Mucosa of stomach (tissue), 1 donor: Measurements from ENCODE around the gene PYY.
"Not testable (repeated sequence)": the region's sequence is repeated elsewhere in the genome, so short reads cannot be mapped to it uniquely, and the experiment has no call there.

ENCODE experiments used
- H3K27me3 ChIP-seq: one replicate; pipeline ENCODE4 v1.7.0; 2013; ENCODE audit warnings: mild to moderate bottlenecking, low read length; ENCODE audit not compliant: control insufficient read depth, insufficient read depth
- H3K36me3 ChIP-seq: one replicate; pipeline ENCODE4 v1.7.0; 2013; ENCODE audit warnings: low read length; ENCODE audit not compliant: control insufficient read depth, insufficient read depth
- H3K4me1 ChIP-seq: one replicate; pipeline ENCODE4 v1.7.0; 2013; ENCODE audit warnings: mild to moderate bottlenecking, low read length; ENCODE audit not compliant: control insufficient read depth, insufficient read depth
- H3K4me3 ChIP-seq: one replicate; pipeline ENCODE4 v1.7.0; 2013; ENCODE audit warnings: low read length
- H3K9ac ChIP-seq: one replicate; pipeline ENCODE4 v1.7.0; 2013; ENCODE audit warnings: mild to moderate bottlenecking, low read length, moderate library complexity
- H3K9me3 ChIP-seq: one replicate; pipeline ENCODE4 v1.7.0; 2013; ENCODE audit warnings: mild to moderate bottlenecking, low read length, moderate library complexity; ENCODE audit not compliant: control insufficient read depth
- donor health status: Pancreatic carcinoma.

The PYY gene

GRCh38 chr17:43953746-43954145 lies at the start of gene PYY:
TSS of gene PYY (minus strand) at chr17:43953940. CDS start at chr17:43953483, 457 bp downstream.
- Histone ChIP-seq H3K4me1 (peaks cover 10% of the 10 kb centered on the region), H3K9ac (no peak within 1 kb of the TSS), H3K27me3 (peaks cover 60% of the 10 kb centered on the region), H3K4me3 (no peak within 1 kb of the TSS), H3K36me3 (no peaks in the 10 kb centered on the region), H3K9me3 (no peaks in the 10 kb centered on the region)

- Histone ChIP-seq H3K9ac (no peak overlapping the region), H3K4me1 (peaks cover 31% of the 10 kb centered on the region), H3K36me3 (no peaks in the 10 kb centered on the region), H3K9me3 (no peaks in the 10 kb centered on the region), H3K4me3 (no peak overlapping the region), H3K27me3 (peaks cover 39% of the 10 kb centered on the region)
These were observed 48.6 kb upstream of the PYY start for GRCh38 chr17:44002141-44002848.

GRCh38 chr17:44001461-44001920 lies 47.8 kb upstream of the PYY start:
- H3K9me3 ChIP-seq: no peaks in the 10 kb centered on the region
- H3K27me3 ChIP-seq: peaks cover 40% of the 10 kb centered on the region
- H3K9ac ChIP-seq: no peak overlapping the region
- peaks cover 23% of the 10 kb centered on the region for H3K4me1 ChIP-seq
- no peaks in the 10 kb centered on the region for H3K36me3 ChIP-seq
- H3K4me3 ChIP-seq: no peak overlapping the region

- Histone ChIP-seq H3K4me1 (peaks cover 18% of the 10 kb centered on the region), H3K9ac (no peak overlapping the region), H3K4me3 (no peak overlapping the region), H3K27me3 (peaks cover 41% of the 10 kb centered on the region), H3K9me3 (no peaks in the 10 kb centered on the region), H3K36me3 (no peaks in the 10 kb centered on the region)
These were observed 47.2 kb upstream of the PYY start for GRCh38 chr17:44000871-44001460.

- Histone ChIP-seq H3K9me3 (no peaks in the 10 kb centered on the region), H3K4me3 (no peak overlapping the region), H3K4me1 (peaks cover 12% of the 10 kb centered on the region), H3K27me3 (peaks cover 40% of the 10 kb centered on the region), H3K9ac (no peak overlapping the region), H3K36me3 (no peaks in the 10 kb centered on the region)
These were observed 46.6 kb upstream of the PYY start for GRCh38 chr17:44000141-44000860.

GRCh38 chr17:43999024-43999423 lies 45.3 kb upstream of the PYY start:
- Histone ChIP-seq H3K4me1 (peaks cover 10% of the 10 kb centered on the region), H3K4me3 (no peak overlapping the region), H3K27me3 (peaks cover 40% of the 10 kb centered on the region), H3K9me3 (no peaks in the 10 kb centered on the region), H3K36me3 (no peaks in the 10 kb centered on the region), H3K9ac (no peak overlapping the region)

GRCh38 chr17:43998552-43998951 lies 44.8 kb upstream of the PYY start:
- H3K4me1 ChIP-seq: peaks cover 10% of the 10 kb centered on the region
- H3K9ac ChIP-seq: no peak overlapping the region
- no peak overlapping the region for H3K4me3 ChIP-seq
- H3K9me3 ChIP-seq: no peaks in the 10 kb centered on the region
- H3K27me3 ChIP-seq: peaks cover 36% of the 10 kb centered on the region
- no peaks in the 10 kb centered on the region for H3K36me3 ChIP-seq

- H3K9me3 ChIP-seq, H3K9ac ChIP-seq, H3K36me3 ChIP-seq, H3K4me3 ChIP-seq, H3K4me1 ChIP-seq: not testable (repeated sequence)
- H3K27me3 ChIP-seq: peaks cover 33% of the 10 kb centered on the region
These were observed 43.4 kb upstream of the PYY start for GRCh38 chr17:43997180-43997579.

GRCh38 chr17:43995150-43995471 lies 41.4 kb upstream of the PYY start:
- Histone ChIP-seq H3K36me3 (no peaks in the 10 kb centered on the region), H3K4me1 (peaks cover 10% of the 10 kb centered on the region), H3K9me3 (no peaks in the 10 kb centered on the region), H3K4me3 (no peak overlapping the region), H3K9ac (no peak overlapping the region), H3K27me3 (peaks cover 25% of the 10 kb centered on the region)

- peaks cover 10% of the 10 kb centered on the region for H3K4me1 ChIP-seq
- H3K36me3 ChIP-seq: no peaks in the 10 kb centered on the region
- no peak overlapping the region for H3K4me3 ChIP-seq
- peaks cover 25% of the 10 kb centered on the region for H3K27me3 ChIP-seq
- H3K9me3 ChIP-seq: no peaks in the 10 kb centered on the region
- peak overlapping the region; percentile 43 for H3K9ac ChIP-seq
These were observed 40.8 kb upstream of the PYY start for GRCh38 chr17:43994272-43995149.

GRCh38 chr17:43992641-43993040 lies 38.9 kb upstream of the PYY start:
- Histone ChIP-seq H3K9me3 (no peaks in the 10 kb centered on the region), H3K4me1 (peaks cover 10% of the 10 kb centered on the region), H3K27me3 (peaks cover 34% of the 10 kb centered on the region), H3K9ac (no peak overlapping the region), H3K4me3 (no peak overlapping the region), H3K36me3 (no peaks in the 10 kb centered on the region)
